Activated CD4-positive, alpha-beta memory T cell treated with anti-CD3 and anti-CD28 coated beads, Interleukin-2, amount 10 ng/mL, durations not matched to agents 7 days and 5 days (primary cell): ENCODE measurements around the gene USH2A. TPM values are rescaled to one million over a fixed set of nuclear protein-coding genes. Genes with fewer than 3 reads are reported as not detected.
"Not testable (repeated sequence)": the region's sequence is repeated elsewhere in the genome, so short reads cannot be mapped to it uniquely, and the experiment has no call there.

Experiments
- CTCF ChIA-PET: fragments of 350-600 bp; sonication (Branson Sonifier 250); formaldehyde crosslinking; loops from one replicate; lab custom pipeline; 2021; ENCODE audit warnings: antibody characterized with exemption, inconsistent platforms; lab: Charles Lee
- POLR2A ChIA-PET: fragments of 350-600 bp; sonication (Branson Sonifier 250); formaldehyde crosslinking; loops from one replicate; lab custom pipeline; 2021; ENCODE audit warnings: antibody characterized with exemption; lab: Charles Lee
- DNase-seq: peaks from one replicate; pipeline ENCODE4 v3.0.0-alpha.2; 2020
- H3K27ac Mint-ChIP-seq: one replicate; pipeline ENCODE4 v1.8.0; 2021; ENCODE audit warnings: mild to moderate bottlenecking, mixed read lengths
- H3K27me3 Mint-ChIP-seq: one replicate; pipeline ENCODE4 v1.8.0; 2021; ENCODE audit warnings: mixed read lengths
- H3K36me3 Mint-ChIP-seq: one replicate; pipeline ENCODE4 v1.8.0; 2021; ENCODE audit warnings: low read depth, mixed read lengths
- H3K4me1 Mint-ChIP-seq: one replicate; pipeline ENCODE4 v1.8.0; 2021; ENCODE audit warnings: mixed read lengths
- H3K4me3 Mint-ChIP-seq: one replicate; pipeline ENCODE4 v1.8.0; 2021; ENCODE audit warnings: mild to moderate bottlenecking, mixed read lengths
- H3K9me3 Mint-ChIP-seq: one replicate; pipeline ENCODE4 v1.8.0; 2021; ENCODE audit warnings: mixed read lengths
- total RNA-seq, 2 experiments: library from RNA; stranded (reverse); gene quantifications; one replicate each; pipeline ENCODE4 v1.2.3, GENCODE V29; 2021

Gene USH2A
- total RNA-seq, 2 experiments from 2014 or later, result not detected

- DNase-seq, result no peak
- no peak overlapping the region for H3K4me3 Mint-ChIP-seq
- H3K4me1 Mint-ChIP-seq, result no peaks in the 10 kb centered on the region
- ChIA-PET CTCF (no interaction called here), POLR2A (no interaction called here)
- no peaks in the 10 kb centered on the region for H3K36me3 Mint-ChIP-seq
- H3K27ac Mint-ChIP-seq, result no peak overlapping the region
- peaks cover 6% of the 10 kb centered on the region for H3K9me3 Mint-ChIP-seq
- H3K27me3 Mint-ChIP-seq, result no peaks in the 10 kb centered on the region
These were observed 253.9 kb downstream of the USH2A start for GRCh38 chr1:216169351-216169750.

DNA sequence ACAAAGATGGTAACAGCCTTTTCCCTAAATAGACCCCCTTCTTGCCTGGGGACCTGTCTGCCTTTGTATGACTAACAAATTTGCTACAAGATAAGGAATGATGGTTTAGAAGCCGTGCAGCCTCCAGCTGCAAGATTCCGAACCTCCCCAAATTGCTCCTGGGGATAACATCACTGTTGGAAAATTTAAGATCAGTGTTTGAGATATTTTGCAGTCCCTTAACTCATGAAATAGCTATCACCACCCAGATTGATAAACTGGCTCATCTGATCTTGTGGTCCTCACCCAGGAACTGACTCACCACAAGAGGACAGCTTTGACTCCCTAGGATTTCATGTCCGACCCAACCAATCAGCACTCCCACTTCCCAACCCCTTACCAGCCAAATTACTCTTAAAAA, 254.7 kb downstream of the USH2A start:
- Mint-ChIP-seq H3K4me1 (no peaks in the 10 kb centered on the region), H3K27me3 (no peaks in the 10 kb centered on the region), H3K27ac (no peak overlapping the region), H3K36me3 (no peaks in the 10 kb centered on the region), H3K4me3 (no peak overlapping the region), H3K9me3 (peaks cover 8% of the 10 kb centered on the region)
- ChIA-PET POLR2A (no interaction called here), CTCF (no interaction called here)
- no peak for DNase-seq

- H3K4me1 Mint-ChIP-seq, result no peaks in the 10 kb centered on the region
- POLR2A ChIA-PET, result no interaction called here
- peaks cover 10% of the 10 kb centered on the region for H3K9me3 Mint-ChIP-seq
- H3K27me3 Mint-ChIP-seq, result no peaks in the 10 kb centered on the region
- H3K36me3 Mint-ChIP-seq, result no peaks in the 10 kb centered on the region
- H3K4me3 Mint-ChIP-seq, result no peak overlapping the region
- CTCF ChIA-PET, result no interaction called here
- no peak overlapping the region for H3K27ac Mint-ChIP-seq
- DNase-seq, result no peak
These were observed 269.2 kb downstream of the USH2A start for GRCh38 chr1:216154063-216154462.

DNA sequence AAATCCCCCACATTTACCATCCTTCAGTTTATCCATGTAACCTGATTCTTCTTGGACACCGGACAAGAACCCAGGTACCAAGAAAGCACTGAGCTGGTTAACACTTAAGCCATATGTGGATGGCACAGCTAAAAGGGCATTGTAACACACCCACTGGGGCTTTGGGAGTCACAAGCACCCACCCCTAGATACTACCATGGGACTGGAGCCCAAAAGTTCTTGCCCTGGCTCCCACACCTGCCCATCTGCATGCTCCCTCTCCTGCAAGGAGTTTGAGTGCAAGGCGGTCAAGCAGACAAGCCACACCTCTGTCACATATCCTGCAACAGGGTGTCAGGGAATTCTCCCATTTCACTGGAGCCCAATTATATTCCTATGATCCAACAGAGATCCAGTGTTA, 270.1 kb downstream of the USH2A start:
- no peaks in the 10 kb centered on the region for H3K36me3 Mint-ChIP-seq
- ChIA-PET POLR2A (no interaction called here), CTCF (no interaction called here)
- DNase-seq, result no peak
- no peak overlapping the region for H3K4me3 Mint-ChIP-seq
- H3K27ac Mint-ChIP-seq, result no peak overlapping the region
- peaks cover 18% of the 10 kb centered on the region for H3K9me3 Mint-ChIP-seq
- H3K4me1 Mint-ChIP-seq, result no peaks in the 10 kb centered on the region
- no peaks in the 10 kb centered on the region for H3K27me3 Mint-ChIP-seq

GRCh38 chr1:216145451-216146018, 277.7 kb downstream of the USH2A start:
- DNase-seq, H3K4me1 Mint-ChIP-seq, CTCF ChIA-PET, H3K36me3 Mint-ChIP-seq, H3K9me3 Mint-ChIP-seq, POLR2A ChIA-PET, H3K4me3 Mint-ChIP-seq, H3K27me3 Mint-ChIP-seq, H3K27ac Mint-ChIP-seq: not testable (repeated sequence)

GRCh38 chr1:216144661-216145450, 278.4 kb downstream of the USH2A start:
- no peaks in the 10 kb centered on the region for H3K4me1 Mint-ChIP-seq
- DNase-seq, result no peak
- peaks cover 9% of the 10 kb centered on the region for H3K9me3 Mint-ChIP-seq
- no peak overlapping the region for H3K27ac Mint-ChIP-seq
- H3K4me3 Mint-ChIP-seq, result no peak overlapping the region
- ChIA-PET CTCF (no interaction called here), POLR2A (no interaction called here)
- no peaks in the 10 kb centered on the region for H3K27me3 Mint-ChIP-seq
- no peaks in the 10 kb centered on the region for H3K36me3 Mint-ChIP-seq

GRCh38 chr1:216142921-216143320, 280.3 kb downstream of the USH2A start:
- no peak overlapping the region for H3K27ac Mint-ChIP-seq
- H3K36me3 Mint-ChIP-seq, result no peaks in the 10 kb centered on the region
- H3K27me3 Mint-ChIP-seq, result no peaks in the 10 kb centered on the region
- no peak overlapping the region for H3K4me3 Mint-ChIP-seq
- peaks cover 2% of the 10 kb centered on the region for H3K9me3 Mint-ChIP-seq
- CTCF ChIA-PET, result no interaction called here
- H3K4me1 Mint-ChIP-seq, result no peaks in the 10 kb centered on the region
- POLR2A ChIA-PET, result no interaction called here
- DNase-seq, result no peak

DNA sequence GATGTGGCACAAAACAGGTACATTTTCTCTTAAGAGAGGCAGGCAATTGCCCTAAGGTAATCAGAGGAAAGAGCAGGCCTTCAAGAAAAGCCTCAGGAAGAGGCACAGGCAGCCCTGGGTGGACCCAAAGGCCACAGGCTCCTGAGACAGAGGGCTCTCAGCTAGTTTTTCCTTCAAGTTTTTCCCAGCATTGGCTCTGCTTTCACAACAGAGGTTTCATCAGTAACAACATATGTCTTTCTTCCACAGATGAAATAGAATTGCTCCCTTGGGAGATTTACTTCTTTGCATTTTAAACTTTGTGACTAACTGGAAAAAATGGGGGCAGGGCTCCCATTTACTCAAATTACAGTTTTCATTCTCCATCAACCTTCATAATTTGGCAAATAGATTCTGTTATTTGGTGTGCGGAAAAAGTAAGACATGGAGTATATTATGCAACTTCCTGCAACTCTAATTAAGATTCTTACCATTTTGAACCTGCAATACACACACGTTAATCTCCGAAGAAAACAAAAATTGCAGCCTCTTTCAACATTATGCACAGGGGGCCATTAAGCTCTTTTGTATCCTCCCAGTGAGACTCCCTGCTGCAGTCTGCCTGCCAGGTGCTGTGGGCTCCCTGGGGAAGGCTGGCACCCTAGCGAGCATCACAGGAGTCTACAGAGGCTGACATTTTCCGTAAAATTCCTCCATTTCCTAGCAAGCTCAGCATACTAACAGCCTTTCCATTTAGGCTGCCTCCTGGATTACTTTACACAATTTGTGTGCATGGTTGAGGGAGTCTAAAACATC, 282.3 kb downstream of the USH2A start:
- DNase-seq, result no peak
- POLR2A ChIA-PET, result no interaction called here
- H3K27me3 Mint-ChIP-seq, result no peaks in the 10 kb centered on the region
- H3K36me3 Mint-ChIP-seq, result no peaks in the 10 kb centered on the region
- H3K4me3 Mint-ChIP-seq, result no peak overlapping the region
- no peak overlapping the region for H3K27ac Mint-ChIP-seq
- CTCF ChIA-PET, result no interaction called here
- H3K4me1 Mint-ChIP-seq, result no peaks in the 10 kb centered on the region
- no peaks in the 10 kb centered on the region for H3K9me3 Mint-ChIP-seq

DNA sequence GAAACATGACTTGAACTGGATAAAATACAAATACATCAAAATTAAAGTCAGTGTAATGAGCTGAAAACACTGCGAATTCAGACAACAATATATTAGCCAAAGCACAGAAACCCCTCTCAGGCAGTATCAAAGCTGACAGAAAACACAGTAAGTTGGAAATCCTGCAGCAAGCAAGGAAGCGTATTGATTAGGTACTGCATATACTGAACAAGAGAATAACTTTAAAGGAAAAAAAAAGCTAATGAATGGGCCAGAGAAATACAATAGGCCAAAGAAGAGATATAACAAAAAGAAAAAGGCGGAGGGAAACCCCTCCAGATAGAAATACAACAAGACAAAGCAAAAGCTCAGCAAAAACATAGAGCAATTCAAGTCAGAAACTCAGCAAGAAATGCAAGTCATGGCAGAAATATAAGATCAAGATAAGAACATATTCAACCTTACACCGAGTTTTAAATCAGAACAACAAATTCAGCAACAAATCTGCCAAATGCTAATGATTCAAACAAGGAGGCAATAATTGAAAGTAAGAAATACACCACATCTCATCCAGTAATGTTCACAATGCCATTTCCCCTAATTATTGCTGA, 299.0 kb downstream of the USH2A start:
- no peaks in the 10 kb centered on the region for H3K27me3 Mint-ChIP-seq
- H3K27ac Mint-ChIP-seq, result no peak overlapping the region
- H3K9me3 Mint-ChIP-seq, result no peaks in the 10 kb centered on the region
- H3K4me1 Mint-ChIP-seq, result no peaks in the 10 kb centered on the region
- DNase-seq, result no peak
- ChIA-PET CTCF (no interaction called here), POLR2A (no interaction called here)
- H3K4me3 Mint-ChIP-seq, result no peak overlapping the region
- no peaks in the 10 kb centered on the region for H3K36me3 Mint-ChIP-seq

DNA sequence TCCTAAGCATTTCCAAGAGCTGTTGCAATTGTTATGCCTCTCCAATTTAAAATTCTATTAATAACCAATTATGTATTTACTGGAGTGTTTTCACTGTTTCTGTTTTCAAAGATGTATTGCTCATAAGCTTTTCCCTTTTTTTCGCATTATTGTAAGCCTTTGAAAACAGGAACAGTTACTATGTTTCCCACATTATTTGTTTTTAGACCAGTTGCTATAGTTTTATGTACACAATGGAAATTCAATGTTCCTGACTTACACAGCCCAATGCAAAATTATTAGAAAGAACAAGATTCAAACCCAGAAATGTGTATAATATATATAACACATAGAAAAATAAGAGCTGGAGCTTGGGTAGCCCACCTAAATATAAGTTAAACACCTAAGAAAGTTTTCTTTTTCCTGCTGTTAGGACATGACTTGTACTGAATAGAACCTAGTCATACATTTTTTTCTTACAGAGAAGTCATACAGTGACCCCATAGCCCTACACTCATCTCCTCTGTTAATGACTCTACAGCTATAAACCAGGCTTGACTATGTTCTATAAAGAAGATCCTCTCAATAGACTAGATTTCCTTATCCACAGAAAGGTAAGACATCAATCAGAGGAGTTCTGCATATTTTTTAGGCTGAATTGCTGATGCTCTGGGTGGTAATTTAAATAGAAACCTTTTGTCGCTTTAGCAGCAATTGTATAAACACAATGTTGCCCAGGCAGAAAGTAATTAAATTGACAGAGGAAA, 299.6 kb downstream of the USH2A start:
- DNase-seq, result no peak
- H3K27me3 Mint-ChIP-seq, result no peaks in the 10 kb centered on the region

DNA sequence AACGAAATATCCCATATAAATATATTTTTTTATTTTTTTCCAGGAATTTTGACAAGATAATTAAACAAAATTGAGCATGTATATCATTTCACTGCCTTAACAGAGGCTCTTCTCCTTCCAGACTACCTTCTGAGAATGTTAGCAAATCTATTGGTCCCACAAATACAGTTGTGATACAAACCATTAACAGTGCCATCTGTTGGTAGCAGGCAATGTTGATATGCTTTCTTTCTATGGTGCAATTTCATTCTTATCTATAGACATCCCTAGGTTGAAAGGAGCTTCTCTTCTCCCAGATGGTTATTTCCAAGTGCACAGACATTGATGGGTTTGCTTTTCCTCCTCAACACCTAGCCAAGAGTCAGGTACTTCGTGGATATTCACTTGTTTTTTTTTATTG, 303.6 kb downstream of the USH2A start:
- DNase-seq, result no peak
- CTCF ChIA-PET, result no interaction called here
- no peaks in the 10 kb centered on the region for H3K4me1 Mint-ChIP-seq
- no peak overlapping the region for H3K4me3 Mint-ChIP-seq
- H3K27me3 Mint-ChIP-seq, result no peaks in the 10 kb centered on the region
- H3K27ac Mint-ChIP-seq, result no peak overlapping the region
- H3K9me3 Mint-ChIP-seq, result no peaks in the 10 kb centered on the region
- no peaks in the 10 kb centered on the region for H3K36me3 Mint-ChIP-seq
- POLR2A ChIA-PET, result no interaction called here

More for the DNA sequence above, 299.6 kb downstream of the USH2A start:
- H3K9me3 Mint-ChIP-seq, result no peaks in the 10 kb centered on the region
- H3K36me3 Mint-ChIP-seq, result no peaks in the 10 kb centered on the region
- CTCF ChIA-PET, result no interaction called here
- H3K4me3 Mint-ChIP-seq, result no peak overlapping the region
- no peaks in the 10 kb centered on the region for H3K4me1 Mint-ChIP-seq
- no peak overlapping the region for H3K27ac Mint-ChIP-seq
- POLR2A ChIA-PET, result no interaction called here

GRCh38 chr1:216114180-216114579, 309.1 kb downstream of the USH2A start:
- Mint-ChIP-seq H3K27me3 (no peaks in the 10 kb centered on the region), H3K27ac (no peak overlapping the region), H3K9me3 (peaks cover 3% of the 10 kb centered on the region), H3K4me1 (no peaks in the 10 kb centered on the region), H3K36me3 (no peaks in the 10 kb centered on the region), H3K4me3 (no peak overlapping the region)
- CTCF ChIA-PET, result no interaction called here
- DNase-seq, result no peak
- POLR2A ChIA-PET, result no interaction called here

GRCh38 chr1:216113181-216113580, 310.1 kb downstream of the USH2A start:
- Mint-ChIP-seq H3K27me3 (no peaks in the 10 kb centered on the region), H3K9me3 (peaks cover 3% of the 10 kb centered on the region), H3K4me1 (no peaks in the 10 kb centered on the region), H3K27ac (no peak overlapping the region), H3K4me3 (no peak overlapping the region), H3K36me3 (no peaks in the 10 kb centered on the region)
- POLR2A ChIA-PET, result no interaction called here
- no peak for DNase-seq
- CTCF ChIA-PET, result no interaction called here
